Ishikawa (cell line): ENCODE measurements around the gene FRAS1.

Source experiments
- CEBPB ChIP-seq: IDR thresholded peaks from 2 replicates; pipeline ENCODE4 v1.6.1; 2012
- CREB1 ChIP-seq: IDR thresholded peaks from 2 replicates; pipeline ENCODE4 v1.6.1; 2012; ENCODE audit warnings: low read depth
- EGR1 ChIP-seq: IDR thresholded peaks from 2 replicates; pipeline ENCODE4 v1.6.1; 2012
- EP300 ChIP-seq: IDR thresholded peaks from 2 replicates; pipeline ENCODE4 v1.6.1; 2012; ENCODE audit warnings: borderline replicate concordance
- FOXM1 ChIP-seq: IDR thresholded peaks from 2 replicates; pipeline ENCODE4 v1.6.1; 2012; ENCODE audit warnings: low read depth, borderline replicate concordance
- NFIC ChIP-seq: IDR thresholded peaks from 2 replicates; pipeline ENCODE4 v1.6.1; 2012
- RAD21 ChIP-seq: IDR thresholded peaks from 2 replicates; pipeline ENCODE4 v1.6.1; 2012; ENCODE audit warnings: low read depth
- REST ChIP-seq: IDR thresholded peaks from 2 replicates; pipeline ENCODE4 v1.6.1; 2012; ENCODE audit warnings: low read depth, mild to moderate bottlenecking
- TAF1 ChIP-seq: IDR thresholded peaks from 2 replicates; pipeline ENCODE4 v1.6.1; 2012; ENCODE audit warnings: low read depth, mild to moderate bottlenecking
- TCF12 ChIP-seq: IDR thresholded peaks from 2 replicates; pipeline ENCODE4 v1.6.1; 2012; ENCODE audit warnings: low read depth
- TEAD4 ChIP-seq: IDR thresholded peaks from 2 replicates; pipeline ENCODE4 v1.6.1; 2012
- USF1 ChIP-seq: IDR thresholded peaks from 2 replicates; pipeline ENCODE4 v1.6.1; 2012
- YY1 ChIP-seq: IDR thresholded peaks from 2 replicates; pipeline ENCODE4 v1.6.1; 2012; ENCODE audit warnings: low read depth
- ZBTB7A ChIP-seq: IDR thresholded peaks from 2 replicates; pipeline ENCODE4 v1.6.1; 2012; ENCODE audit warnings: low read depth
- TF ChIP-seq, protein P1 (sequence below): IDR thresholded peaks from 2 replicates; pipeline ENCODE4 v1.6.1; 2012

Gene FRAS1

GRCh38 chr4:78040431-78040830 is 16.7 kb upstream of the FRAS1 start:
- TF ChIP-seq TCF12 (no peak), REST (no peak), ZBTB7A (no peak), FOXM1 (no peak), NFIC (no peak), EP300 (no peak), TAF1 (no peak), YY1 (no peak)
- TF ChIP-seq, protein P1, sequence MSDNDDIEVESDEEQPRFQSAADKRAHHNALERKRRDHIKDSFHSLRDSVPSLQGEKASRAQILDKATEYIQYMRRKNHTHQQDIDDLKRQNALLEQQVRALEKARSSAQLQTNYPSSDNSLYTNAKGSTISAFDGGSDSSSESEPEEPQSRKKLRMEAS, result no peak

- no peak for TF ChIP-seq FOXM1
- TF ChIP-seq RAD21, result no peak
- no peak for TF ChIP-seq YY1
- TF ChIP-seq EGR1, result no peak
Observed at GRCh38 chr4:78047366-78047765, 9.8 kb upstream of the FRAS1 start.

- TF ChIP-seq EGR1 (no peak), FOXM1 (no peak), NFIC (peak; percentile 89), RAD21 (no peak; the same call in 1 of the 2 replicates), CREB1 (no peak), EP300 (0 out of 2 replicates have a peak, but pooled peaks have one; percentile 37), TCF12 (no peak; the same call in 1 of the 2 replicates), TEAD4 (peak; percentile 48), USF1 (peak; percentile 98), ZBTB7A (0 out of 2 replicates have a peak, but pooled peaks have one; percentile 29), TAF1 (peak; percentile 65), CEBPB (peak; percentile 2; the same call in 1 of the 2 replicates)
- TF ChIP-seq, protein P1, result peak; percentile 70
Observed at GRCh38 chr4:78056265-78057129, 626 bp upstream of the FRAS1 start.

- TF ChIP-seq TCF12 (no peak), TAF1 (peak; percentile 15), CEBPB (peak; percentile 84), TEAD4 (peak; percentile 66), USF1 (no peak), RAD21 (no peak), YY1 (peak; percentile 39; the same call in 1 of the 2 replicates)
- TF ChIP-seq, protein P1, result peak; percentile 53; the same call in 1 of the 2 replicates
Observed at GRCh38 chr4:78057600-78058550, 752 bp downstream of the FRAS1 start.

- no peak for TF ChIP-seq TCF12
- 0 out of 2 replicates have a peak, but pooled peaks have one; percentile 15 for TF ChIP-seq YY1
- TF ChIP-seq CEBPB, result no peak
Observed at GRCh38 chr4:78058591-78059523, 1.7 kb downstream of the FRAS1 start.

- TF ChIP-seq RAD21 (peak; percentile 81), TEAD4 (peak; percentile 11; the same call in 1 of the 2 replicates), EGR1 (no peak)
Observed at GRCh38 chr4:78059524-78059889, 2.4 kb downstream of the FRAS1 start.
